ENCODE measurements around the gene B4GALT5. TPM values are rescaled to one million over a fixed set of nuclear protein-coding genes. Genes with fewer than 3 reads are reported as not detected.

B4GALT5 gene
- polyA plus RNA-seq, 1 donor, result 31.4 TPM

DNA sequence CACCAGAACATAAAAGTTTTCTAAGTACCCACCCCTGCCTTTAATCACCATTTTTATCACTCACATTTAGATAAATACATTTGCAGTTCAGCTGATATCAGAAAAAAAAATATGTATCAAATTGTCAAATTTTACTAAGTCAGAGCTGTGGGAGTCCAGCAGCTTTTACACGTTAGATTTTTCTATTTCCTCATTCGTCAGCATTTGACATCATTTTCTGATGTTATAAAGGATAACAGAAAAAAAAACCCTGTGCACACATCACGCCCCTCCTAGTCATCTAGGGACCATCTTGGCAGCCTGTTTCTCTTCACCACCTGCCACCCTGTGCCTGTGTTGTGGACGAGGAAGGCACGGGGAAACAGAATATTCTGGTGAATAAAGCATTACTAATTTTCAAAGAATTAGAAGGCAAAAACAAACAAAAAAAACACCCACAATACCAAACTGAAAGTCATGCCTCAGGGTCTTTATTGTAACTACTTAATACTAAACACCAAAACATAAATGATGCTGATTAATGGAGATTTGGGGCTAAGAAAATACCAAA, 12.4 kb downstream of the B4GALT5 start:
- DNase-seq (ENCODE audit: low read depth), result no peak

DNA sequence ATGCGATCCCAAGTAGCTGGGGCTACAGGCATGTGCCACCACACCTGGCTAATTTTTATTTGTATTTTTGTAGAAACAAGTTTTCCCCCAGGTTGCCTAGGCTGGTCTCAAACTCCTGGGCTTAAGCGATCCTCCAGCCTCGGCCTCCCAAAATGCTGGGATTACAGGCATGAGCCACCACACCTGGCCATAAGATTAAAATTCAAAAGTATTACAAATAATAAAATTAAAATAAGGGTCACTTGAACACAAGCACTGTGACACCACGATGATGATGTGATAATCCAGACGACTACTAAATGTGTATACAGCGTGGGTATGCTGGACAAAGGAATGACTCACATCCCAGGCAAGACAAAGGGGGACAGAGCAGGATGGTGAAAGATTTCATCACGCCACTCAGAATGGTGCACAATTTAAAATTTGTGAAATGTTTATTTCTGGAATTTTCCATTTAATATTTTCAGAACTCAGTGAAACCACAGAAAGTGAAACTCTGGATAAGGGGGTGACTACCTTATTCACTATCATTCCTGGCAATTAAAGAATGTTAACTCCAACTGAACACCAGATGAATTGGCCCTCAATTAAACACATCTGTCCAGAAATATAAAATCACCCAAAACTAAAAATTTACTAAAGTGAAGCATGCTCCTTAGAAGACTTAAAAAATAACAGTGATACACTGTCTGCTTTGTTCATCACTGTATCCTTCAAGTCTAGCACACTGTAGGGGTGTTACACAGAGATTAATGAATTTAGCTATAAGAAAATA, 13.1 kb downstream of the B4GALT5 start:
- DNase-seq (ENCODE audit: low read depth), result no peak

DNA sequence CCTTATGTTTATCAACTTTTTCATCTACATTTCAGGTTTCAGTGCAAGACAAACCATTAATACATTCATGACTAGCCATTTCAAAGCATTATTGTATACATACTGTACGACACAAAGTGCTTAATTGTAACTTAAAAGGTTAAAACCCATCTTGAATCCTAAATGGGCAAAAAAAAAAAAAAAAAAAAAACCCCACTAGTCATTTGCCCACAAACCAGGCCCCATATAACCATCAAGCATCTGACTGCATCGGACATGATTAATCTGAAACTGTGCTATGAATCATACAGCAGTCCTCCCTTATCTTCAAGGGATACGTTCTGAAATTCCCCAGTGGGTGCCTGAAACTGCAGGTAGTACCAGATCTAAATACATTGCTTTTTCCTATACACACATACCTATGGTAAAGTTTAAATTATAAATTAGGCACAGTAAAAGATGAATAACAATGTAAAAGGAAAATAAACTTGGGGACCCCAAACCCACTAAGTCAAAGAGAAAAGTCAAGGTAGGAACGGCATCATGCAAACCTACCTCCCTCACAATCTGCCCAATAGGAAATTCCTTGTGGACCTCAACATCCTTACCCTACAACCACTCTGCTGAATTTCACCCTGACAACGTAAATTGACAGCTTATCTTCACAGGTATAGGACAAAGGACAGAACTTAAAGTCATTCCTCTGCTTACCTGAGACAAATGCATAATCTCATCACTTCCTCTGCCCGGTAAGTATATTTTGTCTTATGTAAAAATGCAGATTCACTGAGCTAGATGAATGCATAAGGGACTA, 14.3 kb downstream of the B4GALT5 start:
- no peak for DNase-seq (ENCODE audit: low read depth)

DNA sequence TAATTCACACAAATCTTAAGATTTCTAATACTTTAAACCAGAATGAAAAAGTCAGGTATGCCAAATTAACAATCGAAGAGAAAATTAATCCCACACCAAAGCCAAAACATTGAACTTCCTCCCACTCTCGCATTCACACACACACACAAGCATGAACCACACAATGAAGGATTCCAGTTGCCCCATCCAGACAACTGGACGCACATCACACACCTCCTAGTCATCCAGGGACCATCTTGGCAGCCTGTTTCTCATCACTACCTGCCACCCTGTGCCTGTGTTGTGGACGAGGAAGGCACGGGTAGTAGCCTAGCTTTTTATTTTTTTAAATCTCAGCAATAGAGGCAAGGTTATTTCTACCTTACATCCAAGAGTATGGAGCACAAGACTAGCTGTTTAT, 15.2 kb downstream of the B4GALT5 start:
- DNase-seq (ENCODE audit: low read depth), result no peak

DNA sequence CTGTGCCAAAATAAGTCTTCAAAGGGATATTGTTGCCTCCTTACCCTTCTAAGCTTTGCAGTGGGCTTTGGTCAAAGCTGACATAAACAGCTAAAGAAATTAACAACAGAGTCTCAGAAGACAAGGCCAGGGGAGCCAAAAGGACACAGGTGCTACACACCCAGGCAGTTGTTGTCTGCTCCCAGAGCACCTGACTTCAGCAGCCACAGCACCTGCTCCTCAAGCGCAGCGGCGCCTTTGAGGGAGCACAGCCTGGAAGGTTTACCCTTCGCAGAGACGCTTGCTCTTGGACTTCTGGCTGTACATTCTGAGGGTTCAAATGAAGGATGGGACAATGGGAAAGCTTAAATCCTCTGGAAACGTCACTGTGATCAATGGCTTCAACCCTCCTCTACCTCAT, 16.6 kb downstream of the B4GALT5 start:
- no peak for DNase-seq (ENCODE audit: low read depth)

DNA sequence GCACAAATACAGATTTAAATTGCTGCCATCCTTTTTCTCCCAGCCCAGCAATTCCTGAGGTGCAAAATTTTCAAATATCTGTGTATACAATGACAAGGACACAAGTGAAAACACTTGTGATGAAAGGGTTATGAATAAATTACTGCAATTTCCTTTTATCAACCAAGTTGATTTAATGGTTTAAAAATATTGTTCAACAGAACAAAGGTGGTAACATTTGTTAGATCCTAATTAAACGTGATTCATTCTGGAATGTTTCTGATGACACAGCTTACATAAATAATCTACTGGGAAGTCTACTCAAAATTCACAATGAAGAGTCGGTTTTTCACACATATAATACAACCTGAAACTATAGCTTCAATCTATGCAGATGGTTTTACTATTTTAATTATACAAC, 17.1 kb downstream of the B4GALT5 start:
- DNase-seq (ENCODE audit: low read depth), result no peak

DNA sequence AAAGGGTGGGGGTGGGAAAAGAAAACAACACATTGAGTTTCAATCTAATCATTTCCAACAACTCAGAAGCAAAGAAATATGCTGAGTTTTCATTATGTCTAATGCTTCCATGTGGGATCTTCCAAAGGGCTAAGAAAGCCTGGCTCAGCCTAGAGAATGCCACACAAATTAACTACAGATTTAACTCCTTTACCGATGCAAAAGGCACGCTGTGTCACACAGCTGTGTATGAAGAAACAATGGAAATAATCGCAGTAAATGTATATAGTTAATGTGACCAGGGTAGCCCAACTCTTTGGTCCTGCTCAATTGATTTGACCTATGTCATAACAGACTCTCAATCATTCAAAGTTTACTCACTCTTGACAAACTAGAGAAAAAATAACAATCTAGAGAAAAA, 17.8 kb downstream of the B4GALT5 start:
- DNase-seq (ENCODE audit: low read depth), result no peak

DNA sequence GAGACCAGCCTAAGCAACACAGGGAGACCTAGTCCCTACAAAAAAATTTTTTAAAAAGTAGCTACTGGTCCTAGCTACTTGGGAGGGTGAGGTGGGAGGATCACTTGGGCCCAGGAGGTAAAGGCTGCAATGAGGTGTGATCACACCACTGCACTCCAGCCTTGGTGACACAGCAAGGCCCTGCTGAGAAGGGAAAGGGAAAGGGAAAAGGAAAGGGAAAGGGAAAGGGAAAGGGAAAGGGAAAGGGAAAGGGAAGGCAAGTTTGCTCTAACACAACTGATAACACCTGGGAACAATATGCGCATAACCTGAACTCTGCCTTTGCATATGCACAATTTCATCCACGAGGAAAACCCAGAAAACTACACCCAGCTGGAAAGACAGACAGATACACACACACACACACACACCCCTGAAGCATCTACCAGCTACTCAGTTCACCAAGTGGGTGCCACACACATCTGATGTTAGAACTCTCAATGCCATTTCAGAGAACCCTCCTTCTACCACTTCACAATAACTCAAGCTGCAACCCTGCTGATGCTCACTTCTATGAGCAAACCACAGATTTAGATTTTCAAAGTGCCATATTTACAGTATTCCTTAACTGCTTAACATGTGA, 19.1 kb downstream of the B4GALT5 start:
- DNase-seq (ENCODE audit: low read depth), result no peak

DNA sequence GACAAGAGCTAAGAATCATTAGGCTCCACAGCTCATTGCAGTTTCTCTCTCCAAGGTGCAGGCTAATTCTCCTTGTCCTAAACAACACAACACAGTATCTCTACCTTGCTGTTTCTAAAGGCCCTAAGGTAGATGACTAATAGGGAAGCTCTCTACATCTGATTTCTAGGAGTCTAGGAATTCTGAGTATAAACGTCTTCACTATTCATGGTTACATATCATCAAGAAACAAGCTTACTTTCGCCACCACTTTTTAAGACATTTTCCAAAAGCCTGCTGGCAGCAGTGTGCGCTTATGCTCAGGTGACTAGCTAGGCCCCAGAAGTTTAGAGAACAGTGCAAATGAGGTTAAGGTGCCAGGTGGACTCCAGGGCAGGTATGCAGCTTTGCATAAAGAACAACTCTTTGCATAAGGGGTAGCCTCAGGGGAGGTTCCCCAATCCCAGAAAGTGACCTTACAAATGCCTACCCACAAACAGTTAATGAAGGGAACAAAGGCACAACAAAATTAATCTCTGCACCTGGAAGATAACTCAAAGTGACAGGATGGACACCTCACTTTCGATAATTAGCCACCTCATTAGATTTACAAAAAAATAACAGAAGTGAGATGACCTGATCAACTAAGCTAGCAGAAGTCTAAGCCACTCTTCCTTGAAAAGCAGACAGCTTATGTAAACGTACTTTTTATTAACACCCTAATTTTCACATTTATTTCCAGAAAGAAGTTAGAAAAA, 20.1 kb downstream of the B4GALT5 start:
- DNase-seq (ENCODE audit: low read depth), result no peak

DNA sequence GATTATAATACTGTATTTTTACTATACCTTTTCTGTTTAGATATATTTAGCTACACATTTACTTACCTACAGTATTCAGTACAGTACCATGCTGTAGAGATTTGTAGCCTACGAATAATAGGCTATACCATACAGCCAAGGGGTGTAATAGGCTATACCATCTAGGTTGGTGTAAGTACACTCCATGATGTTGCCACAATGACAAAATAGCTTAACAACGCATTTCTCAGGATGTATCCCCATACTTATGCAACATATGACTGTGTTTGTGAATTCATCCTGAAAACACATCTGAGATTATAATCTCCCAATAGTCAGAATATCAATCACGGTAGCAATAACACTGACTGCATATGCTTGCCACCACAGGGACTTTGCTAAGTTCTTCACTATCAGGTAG, 20.7 kb downstream of the B4GALT5 start:
- DNase-seq (ENCODE audit: low read depth), result no peak

DNA sequence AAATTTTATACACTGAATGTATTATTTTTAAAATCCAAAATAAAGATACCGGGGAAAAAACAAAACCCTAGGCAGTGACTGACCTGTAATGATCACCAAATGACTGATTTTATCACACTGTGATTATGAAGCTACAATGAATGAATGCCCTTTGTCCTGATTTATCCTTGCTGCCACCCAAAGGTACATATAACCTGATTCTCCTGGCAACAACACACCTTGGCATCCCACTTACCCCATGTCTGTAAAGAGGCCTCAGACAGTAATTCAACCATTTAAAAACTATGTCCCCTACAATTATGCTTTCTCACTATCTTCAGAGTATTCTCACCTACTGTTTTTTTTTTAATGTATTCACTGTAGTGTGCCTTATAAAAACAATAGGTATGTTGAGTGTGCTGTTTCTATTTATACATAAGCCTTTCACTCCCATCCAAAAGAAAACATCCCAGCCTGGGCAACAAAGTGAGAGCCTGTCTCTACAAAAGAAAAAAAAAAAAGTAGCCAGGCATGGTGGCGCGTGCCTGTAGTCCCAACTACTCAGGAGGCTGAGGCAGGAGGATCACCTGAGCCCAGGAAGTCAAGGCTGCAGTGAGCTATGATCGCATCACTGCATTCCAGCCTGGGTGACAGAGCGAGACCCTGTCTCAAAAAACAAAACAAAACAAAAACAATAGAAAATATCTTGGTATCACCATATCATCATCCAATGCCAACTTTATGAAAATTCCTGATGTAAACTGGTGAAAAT, 21.7 kb downstream of the B4GALT5 start:
- DNase-seq (ENCODE audit: low read depth), result no peak

DNA sequence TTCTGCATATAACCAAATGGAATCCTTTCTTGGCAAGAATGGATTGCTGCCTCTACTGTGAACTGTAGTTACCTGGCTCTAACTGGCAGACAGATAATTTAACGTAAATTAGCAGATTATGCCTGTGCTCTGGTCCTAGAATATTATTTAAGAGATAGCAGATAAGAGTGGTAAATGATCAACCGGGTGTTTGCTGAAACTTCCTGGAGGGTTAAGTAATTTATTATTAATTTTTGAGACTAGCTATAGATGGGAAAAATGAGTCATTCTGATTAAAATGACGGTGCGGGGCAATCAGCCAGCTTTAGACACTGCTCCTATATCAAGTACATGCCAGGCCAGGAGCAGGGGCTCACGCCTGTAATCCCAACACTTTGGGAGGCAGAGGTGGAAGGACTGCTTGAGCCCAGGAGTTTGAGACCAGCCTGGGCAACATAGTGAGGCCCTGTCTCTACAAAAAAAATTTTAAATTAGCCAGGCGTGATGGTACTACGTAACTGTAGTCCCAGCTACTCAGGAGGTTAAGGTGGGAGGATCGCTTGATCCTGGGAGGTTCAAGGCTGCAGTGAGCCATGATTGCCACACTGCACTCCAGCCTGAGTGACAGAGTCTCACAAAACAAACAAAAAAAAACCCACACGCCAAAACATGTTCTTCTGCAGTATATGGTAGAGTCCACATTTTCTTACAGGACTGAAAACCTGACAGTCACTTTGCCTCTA, 22.6 kb downstream of the B4GALT5 start:
- no peak for DNase-seq (ENCODE audit: low read depth)

DNA sequence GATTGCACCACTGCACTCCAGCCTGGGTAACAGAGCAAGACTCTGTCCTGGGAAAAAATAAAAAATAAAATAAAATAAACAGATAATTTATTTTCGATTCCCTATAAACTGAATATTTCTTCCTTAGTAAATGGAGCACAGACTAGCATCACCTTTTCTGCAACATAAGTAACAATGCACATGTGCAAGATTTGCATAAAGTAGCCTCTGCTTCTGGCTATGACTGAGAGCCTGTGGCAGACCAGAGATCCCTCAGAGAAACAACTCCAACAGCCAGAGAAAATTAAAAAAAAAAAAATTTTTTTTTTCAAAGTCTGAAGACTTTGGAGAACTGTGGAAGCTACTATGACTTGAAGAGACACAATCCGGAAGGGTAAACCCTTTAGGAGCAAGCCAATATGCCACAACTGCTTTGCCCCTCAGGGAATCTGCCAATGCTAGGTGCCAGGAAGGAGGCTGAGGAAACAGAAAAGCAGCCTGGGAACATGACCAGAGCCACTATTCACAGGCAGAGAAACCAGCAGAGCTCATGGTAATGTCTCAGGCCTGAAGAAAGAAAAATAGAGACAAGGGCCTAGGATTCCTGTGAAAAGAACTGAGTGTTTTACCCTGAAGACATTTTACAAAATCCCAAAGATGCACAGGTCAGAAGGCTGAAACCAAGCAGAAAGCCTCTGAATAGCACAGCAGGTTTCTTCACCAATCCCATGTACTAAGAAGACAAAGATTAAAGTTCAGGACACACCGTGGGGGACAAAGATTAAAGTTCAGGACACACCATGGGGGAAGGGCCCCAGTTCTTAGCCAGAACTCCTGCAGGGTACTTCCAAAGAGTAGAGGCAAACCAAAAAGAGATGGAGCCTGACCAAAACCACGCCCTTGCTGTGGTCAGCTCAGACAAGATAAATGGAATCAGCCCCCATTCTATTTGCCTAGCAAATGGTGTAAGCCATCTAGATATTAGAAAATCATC, 25.8 kb downstream of the B4GALT5 start:
- no peak for DNase-seq (ENCODE audit: low read depth)

DNA sequence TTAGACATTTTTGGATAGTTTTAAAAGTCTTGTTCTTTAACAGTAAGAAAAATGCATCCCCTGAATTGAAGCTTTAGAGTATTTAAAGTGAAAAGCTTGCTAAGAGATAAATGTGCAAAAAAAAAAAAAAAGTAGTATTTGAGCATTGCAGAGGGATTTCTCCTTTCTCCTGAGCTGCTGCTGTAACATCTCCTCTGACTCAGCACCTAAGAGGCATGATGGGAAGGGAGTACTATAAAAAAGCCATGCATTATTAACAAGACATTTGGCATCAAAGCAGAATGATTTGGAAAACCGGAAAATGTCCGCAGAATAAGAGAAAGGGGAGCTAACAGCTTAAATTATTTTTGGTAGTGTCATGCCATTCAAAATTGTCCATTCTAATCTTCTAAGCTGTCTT, 27.9 kb downstream of the B4GALT5 start:
- no peak for DNase-seq (ENCODE audit: low read depth)

DNA sequence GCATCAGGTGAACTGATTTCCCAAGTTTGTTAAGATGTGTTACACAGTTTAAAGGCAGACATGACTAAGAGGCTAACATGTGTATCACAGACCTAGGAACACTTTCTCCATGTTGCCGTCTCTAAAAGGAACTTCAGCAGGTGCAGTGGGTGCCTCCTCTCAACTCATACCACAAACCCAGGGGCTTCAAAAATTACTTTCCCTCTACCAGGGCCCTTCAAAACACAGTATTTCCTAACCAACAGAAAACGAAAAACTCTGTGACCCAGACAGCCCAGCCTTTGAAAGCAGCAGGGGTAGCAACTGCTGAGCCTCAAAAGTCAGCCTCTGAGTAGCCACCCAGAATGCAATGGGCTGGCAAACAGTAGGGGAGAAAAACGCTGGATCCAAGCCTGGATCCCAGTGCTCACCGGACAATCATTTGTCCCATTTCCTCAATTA, 28.5 kb downstream of the B4GALT5 start:
- DNase-seq (ENCODE audit: low read depth), result no peak

DNA sequence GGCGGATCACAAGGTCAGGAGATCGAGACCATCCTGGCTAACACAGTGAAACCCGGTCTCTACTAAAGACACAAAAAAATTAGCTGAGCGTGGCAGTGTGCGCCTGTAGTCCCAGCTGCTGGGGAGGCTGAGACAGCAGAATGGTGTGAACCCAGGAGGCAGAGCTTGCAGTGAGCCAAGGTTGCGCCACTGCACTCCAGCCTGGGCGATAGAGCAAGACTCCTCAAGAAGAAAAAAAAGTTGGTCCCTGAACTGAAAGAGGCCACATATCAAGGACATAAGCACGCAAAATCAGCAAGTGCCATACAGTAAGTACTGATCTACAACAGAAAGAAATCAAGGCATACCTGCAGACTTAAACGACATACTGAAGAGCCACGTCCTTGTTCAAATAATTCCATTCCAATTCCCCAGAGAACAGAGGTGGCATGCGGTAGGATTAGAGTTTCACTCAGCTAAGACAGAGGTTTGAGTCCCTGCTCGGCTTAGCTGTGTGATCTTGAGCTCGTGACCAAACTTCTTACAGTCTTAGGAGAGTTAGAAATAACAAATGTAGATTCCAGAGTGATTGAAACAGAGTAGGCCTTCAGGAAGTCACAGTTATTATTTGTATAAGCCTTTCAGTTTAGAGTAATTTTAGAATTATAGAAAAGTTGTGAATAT, 29.2 kb downstream of the B4GALT5 start:
- no peak for DNase-seq (ENCODE audit: low read depth)

DNA sequence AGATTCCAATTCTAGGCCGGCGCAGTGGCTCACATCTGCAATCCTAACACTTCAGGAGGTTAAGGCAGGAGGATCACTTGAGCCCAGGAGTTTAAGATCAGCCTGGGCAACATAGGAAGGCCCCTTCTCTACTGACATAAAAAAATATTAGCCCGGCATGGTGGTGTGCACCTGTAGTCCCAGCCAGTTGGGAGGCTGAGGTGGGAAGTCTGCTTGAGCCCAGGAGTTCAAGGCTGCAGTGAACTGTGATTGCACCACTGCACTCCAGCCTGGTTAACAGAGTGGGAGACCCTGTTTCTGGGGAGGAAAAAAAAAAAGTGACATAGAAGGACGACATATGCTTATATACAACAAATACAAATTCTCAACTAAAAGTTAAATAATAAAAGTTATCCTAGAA, 30.9 kb downstream of the B4GALT5 start:
- no peak for DNase-seq (ENCODE audit: low read depth)

DNA sequence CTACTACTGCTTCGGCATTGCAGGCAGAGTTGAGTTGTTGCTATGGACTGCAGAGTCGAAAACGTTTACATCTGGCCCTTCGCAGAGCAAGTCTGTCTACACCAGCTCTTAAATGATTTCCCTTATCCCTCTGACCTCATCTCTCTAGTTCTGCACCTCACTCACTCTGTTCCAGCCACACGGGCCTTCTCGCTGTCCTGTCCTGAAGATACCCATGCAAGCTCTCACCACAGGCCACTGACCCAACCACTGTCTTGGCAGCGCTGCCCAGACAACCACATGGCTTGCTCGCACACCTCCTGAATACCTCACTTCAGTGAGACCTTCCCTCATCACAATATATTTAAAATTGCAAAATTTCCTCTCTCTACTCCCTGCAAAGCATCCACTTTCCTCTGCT, 31.4 kb downstream of the B4GALT5 start:
- no peak for DNase-seq (ENCODE audit: low read depth)

DNA sequence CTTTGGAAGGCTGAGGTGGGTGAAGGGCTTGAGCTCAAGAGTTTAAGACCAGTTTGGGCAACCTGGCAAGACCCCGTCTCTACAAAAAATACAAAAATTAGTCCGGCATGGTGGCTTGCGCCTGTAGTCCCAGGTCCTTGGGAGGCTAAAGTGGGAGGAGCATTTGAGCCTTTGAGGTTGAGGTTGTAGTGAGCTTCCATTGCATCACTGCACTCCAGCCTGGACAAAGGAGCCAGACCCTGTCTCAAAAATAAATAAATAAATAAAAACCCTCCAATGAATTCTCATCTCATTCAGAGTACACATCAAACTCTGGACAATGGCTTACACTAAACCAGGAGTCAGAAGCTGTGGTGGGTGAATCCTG, 31.8 kb downstream of the B4GALT5 start:
- DNase-seq (ENCODE audit: low read depth), result no peak

All from forelimb muscle (tissue), 1 donor.